IPS DF 4.7 (cell line): Measurements from ENCODE around the gene CFDP1.

Experiments used
- DNase-seq: peaks from one replicate; pipeline ENCODE4 v3.0.0-alpha.2; 2013; ENCODE audit warnings: low spot score; ENCODE audit errors: extremely low read depth

CFDP1 gene

GRCh38 chr16:75374388-75374787 lies 58.9 kb downstream of the CFDP1 start:
- DNase-seq, result no peak

DNA sequence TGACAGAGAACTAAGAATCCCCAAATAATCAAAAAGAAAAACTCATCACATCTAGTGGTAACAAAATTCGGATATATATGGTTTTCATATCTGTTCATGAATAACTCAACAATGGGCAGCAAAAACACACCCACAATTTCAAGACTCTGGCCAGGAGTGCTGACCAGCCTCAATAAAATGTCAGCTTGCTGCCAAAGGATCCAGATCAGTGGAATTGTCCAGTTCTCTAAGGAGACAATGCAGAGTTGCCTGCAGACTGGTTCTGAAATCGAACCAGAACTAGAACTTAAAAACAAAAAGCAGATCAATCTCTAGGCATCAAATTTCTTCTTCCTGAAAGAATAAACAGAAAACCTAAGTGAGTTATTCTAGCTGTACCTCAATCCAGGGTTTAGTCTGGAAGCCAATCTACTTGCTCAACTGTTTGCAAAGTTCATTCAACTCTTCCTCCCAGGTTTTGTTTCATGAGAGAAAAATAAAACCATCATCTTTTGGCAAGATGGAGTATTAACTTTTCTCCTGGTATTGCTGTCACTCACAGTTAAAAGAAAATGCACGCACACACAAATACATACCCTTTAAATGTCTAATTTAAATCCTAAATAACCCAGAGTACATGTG lies 61.0 kb downstream of the CFDP1 start:
- no peak for DNase-seq

DNA sequence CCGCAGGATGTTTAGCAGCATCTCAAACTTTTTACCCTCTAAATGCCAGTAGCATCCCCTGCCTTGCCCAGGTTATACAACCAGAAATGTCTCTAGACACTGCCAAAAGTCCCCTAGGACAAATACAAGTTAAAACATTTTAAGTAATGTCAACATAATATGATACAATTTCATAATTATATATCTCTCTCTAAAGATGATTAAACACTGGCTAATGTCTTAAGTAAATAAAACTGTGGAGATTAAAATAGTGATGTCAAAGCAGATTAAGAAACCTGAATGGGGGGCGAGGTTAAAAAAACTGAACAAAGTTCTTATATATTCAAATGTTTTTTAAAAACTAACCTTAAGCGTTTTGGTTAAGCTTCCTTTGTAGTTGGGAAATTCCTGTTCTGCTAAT lies 62.1 kb downstream of the CFDP1 start:
- DNase-seq, result no peak

DNA sequence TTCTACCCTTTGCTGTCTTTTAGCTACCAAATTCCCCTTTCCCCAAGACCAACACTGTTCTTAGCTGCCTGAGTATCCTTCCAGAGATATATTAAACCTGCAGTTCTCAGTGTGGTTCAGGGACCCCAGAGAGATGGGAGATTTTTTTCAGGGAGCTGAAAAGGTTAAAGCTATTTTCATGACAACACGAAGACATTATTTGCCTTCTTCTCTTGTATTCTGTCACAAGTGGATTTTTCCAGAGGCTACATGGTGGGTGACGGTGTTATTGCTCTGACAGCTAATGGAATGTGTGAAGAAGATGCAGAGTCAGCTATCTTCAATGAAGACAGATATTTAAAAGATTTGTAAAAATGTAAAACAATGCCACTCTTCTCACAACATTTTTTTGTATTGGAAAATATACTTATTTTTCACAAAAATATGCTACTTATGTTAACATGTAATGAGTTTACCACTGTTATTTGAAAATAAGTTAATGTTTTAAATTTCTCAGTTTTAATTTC lies 69.0 kb downstream of the CFDP1 start:
- DNase-seq, result no peak

DNA sequence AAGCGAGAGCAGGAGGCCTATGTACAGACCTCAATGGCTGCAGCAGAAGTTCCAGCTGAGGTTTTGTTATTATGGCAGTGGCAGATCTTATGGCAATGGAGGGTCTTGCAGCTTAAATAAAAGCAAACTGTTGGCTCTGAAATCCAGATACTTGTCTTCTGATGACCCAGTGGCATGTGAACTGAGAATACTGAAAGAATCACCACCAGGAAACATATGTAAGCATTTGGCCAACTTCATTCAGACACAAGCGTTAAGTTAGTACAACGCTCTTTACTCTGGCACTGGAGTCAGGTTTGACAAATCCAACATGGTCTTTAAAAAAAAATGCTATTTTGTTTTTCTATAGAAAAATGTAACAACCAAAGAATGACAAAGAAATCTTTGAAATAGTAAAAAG lies 70.5 kb downstream of the CFDP1 start:
- DNase-seq, result no peak

GRCh38 chr16:75361936-75362335 lies 71.4 kb downstream of the CFDP1 start:
- DNase-seq, result no peak

- DNase-seq, result no peak
Observed at GRCh38 chr16:75354170-75354569, 79.1 kb downstream of the CFDP1 start.

DNA sequence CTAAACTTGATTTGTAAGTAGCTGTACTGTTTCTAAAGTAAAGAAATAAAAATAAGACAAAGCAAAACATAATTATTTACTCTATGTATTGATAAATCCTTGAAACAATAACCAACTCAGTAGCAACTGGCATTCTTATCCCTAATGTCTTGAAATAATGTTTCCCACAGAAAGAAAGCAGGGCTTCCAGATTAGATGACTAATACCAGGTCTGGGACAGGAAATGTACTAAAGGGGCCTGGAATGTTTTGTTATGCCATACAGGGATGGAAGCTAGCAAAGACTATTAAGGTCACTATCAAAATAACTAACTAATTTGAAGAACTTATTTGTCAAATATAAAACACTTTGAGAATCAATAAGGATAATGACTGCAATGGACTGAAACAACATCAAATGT lies 82.1 kb downstream of the CFDP1 start:
- no peak for DNase-seq

- DNase-seq, result no peak
Observed at GRCh38 chr16:75345711-75346110, 87.6 kb downstream of the CFDP1 start.

GRCh38 chr16:75343941-75344340 lies 89.4 kb downstream of the CFDP1 start:
- no peak for DNase-seq

GRCh38 chr16:75343286-75343685 lies 90.0 kb downstream of the CFDP1 start:
- DNase-seq, result no peak

- no peak for DNase-seq
Observed at GRCh38 chr16:75342308-75342811, 90.9 kb downstream of the CFDP1 start.

GRCh38 chr16:75341564-75342307 lies 91.6 kb downstream of the CFDP1 start:
- DNase-seq, result no peak

DNA sequence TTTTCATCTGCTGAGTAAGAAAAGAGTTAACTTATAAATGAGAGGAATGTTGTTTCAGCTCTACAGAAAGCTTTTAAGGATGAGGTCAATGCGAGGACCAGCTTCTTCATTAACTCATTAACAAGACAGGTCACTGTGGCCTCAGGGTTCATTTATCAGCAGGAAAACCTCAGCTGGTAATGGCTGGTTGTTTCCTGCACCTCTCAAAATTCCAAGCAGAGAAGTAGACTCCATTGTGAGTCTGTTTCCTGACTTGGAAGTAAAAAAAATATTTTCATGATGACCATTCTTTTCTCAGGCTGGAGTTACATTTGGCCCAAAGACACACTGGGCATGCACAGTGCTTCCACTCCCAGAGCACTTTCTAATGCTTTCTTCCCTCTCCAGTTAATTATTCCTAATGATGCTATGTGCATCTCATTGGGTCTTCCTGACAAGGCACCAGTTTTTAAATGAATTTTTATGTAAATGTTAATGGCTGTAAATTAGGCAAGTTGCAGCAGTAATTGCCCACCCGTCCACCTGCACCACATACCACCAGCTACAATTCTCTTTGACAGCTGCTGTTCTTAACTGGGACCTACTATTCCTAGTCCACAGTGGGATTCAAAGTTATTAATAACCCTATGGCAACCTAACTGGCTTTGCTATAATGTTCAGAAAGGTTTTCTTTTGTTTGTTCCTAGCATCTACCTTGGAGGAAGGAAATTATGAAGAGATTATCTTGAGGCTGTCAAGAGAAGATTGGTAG lies 92.4 kb downstream of the CFDP1 start:
- DNase-seq, result no peak

DNA sequence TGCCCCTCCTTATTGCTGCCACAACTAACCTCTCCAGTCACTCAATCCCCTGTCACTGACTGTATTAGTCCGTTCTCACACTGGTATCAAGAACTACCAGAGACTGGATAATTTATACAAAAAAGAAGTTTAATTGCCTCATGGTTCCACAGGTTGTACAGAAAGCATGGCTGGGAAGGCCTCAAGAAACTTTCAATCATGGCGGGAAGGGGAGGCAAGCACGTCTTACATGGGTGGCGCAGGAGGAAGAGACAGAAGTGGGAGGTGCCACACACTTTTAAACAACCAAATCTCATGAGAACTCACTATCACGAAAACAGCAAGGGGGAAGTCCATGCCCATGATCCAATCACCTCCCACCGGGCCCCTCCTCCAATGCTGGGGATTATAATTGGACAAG lies 95.9 kb downstream of the CFDP1 start:
- no peak for DNase-seq

DNA sequence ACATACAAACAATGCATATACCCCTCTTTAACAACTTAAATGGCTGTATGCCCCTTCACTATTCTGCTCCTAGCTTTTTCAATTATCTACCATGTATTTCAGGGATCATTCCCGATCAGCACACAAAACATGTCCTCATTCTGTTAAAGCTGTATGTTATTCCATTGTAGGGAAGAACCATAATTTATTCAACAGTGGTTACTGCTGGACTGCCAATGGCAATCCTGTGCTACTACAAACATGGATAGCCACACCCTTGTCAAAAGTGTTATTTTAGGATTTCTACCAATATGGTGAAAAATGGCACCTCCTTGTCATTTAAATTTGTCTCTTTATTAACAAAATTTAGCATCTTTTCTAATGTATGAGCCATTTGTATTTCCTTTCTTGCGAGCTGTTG lies 96.8 kb downstream of the CFDP1 start:
- DNase-seq, result no peak

DNA sequence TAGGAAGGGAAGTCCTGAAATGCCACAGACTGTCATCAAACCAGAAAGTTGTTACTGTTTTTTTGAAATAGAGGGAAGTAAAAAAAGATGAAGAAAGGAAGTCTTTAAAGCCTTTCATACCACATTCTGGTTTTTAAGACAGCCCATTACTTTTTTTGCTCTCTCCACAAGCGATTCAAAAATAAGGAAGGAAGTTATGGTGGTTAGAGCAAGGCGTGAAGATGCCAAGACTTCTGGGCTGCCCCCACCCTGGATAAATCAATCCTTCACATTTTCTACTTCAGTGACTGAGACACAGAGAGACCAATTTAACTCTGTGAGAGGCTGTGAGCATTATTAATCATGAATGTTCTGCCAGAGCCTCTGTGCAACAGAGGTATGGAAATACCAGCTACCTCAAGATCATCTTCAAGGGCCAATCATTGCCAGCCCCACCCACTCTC lies 99.6 kb downstream of the CFDP1 start:
- no peak for DNase-seq

GRCh38 chr16:75329943-75330342 lies 103.4 kb downstream of the CFDP1 start:
- no peak for DNase-seq

DNA sequence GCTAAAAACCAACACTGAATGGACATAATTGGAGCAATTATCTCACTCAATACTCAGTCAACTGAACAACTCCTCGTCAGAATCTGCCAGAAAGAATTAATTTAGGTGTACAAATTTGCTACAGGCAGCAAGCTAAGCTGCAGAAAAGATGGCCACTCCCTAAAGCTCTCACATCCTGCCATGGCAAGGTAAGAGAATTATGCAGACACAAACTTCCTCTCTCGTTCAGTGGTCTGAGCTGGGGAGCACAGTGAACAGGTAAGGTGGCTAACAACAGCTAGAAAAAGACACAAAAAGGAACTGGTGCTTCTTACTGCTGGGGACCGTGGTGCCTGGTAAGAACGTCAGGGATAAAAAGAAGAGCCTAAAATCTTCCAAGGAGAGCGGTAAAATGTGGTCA lies 107.0 kb downstream of the CFDP1 start:
- DNase-seq, result no peak

DNA sequence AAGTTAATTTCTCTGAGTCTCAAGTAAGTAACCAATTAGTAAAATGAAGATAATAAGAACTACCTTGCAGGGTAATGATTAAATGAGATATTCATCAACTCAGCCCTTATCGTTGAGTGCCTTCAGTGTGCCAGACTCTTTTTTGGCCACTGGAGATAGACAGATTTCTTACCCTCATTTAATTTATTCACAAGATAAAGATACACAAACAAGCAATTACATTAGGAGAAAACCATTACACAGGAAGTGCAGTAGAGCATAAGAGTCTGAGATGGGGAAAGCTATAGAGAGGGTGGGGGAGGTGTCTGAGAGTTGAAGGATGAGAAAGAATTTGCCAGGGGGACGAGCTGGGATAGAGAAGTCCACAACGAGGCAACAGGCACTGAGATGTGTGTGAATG lies 109.4 kb downstream of the CFDP1 start:
- DNase-seq, result no peak

DNA sequence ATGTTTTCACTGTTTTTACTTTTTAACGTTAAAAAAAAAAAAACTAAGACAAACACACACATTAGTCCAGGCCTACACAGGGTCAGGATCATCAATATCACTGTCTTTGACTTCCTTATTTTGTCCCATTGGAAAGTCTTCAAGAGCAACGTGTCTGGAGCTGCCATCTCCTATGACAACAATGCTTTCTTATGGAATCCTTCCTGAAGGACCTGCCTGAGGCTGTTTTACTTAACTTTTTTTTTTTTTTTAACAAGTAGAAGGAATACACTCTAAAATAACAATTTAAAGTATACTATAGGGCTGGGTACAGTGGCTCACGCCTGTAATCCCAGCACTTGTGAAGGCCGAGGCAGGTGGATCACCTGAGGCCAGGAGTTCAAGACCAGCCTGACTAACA lies 110.1 kb downstream of the CFDP1 start:
- no peak for DNase-seq

GRCh38 chr16:75322740-75323139 lies 110.6 kb downstream of the CFDP1 start:
- DNase-seq, result no peak
